MM.1S (cell line): ENCODE results near the gene CIBAR2.

Experiments
- DNase-seq: peaks from one replicate; pipeline ENCODE4 v3.0.0-alpha.2; 2015
- H2AFZ ChIP-seq: fragments of 300-600 bp; sonication (generic); 2 replicates; pipeline ENCODE4 v1.6.0; 2016; ENCODE audit warnings: antibody characterized with exemption, low read length
- H3F3A ChIP-seq: fragments of 300-600 bp; sonication (generic); 2 replicates; pipeline ENCODE4 v1.6.1; 2016; ENCODE audit warnings: mild to moderate bottlenecking, antibody characterized with exemption, low read length, moderate library complexity, mixed read lengths; ENCODE audit not compliant: insufficient read depth
- H3K27ac ChIP-seq: fragments of 300-600 bp; sonication (generic); 2 replicates; pipeline ENCODE4 v1.5.1; 2016; ENCODE audit warnings: mild to moderate bottlenecking, low read length
- H3K27me3 ChIP-seq: fragments of 300-600 bp; sonication (generic); replicated peaks from 2 replicates; pipeline ENCODE4 v1.6.0; 2016; ENCODE audit warnings: low read length; ENCODE audit not compliant: insufficient read depth
- H3K36me3 ChIP-seq: fragments of 300-600 bp; sonication (generic); replicated peaks from 2 replicates; pipeline ENCODE4 v1.6.1; 2016; ENCODE audit warnings: mild to moderate bottlenecking, low read length, mixed read lengths; ENCODE audit not compliant: insufficient read depth
- H3K4me1 ChIP-seq: fragments of 300-600 bp; sonication (generic); 2 replicates; pipeline ENCODE4 v1.6.1; 2016; ENCODE audit warnings: low read length, mixed read lengths
- H3K4me2 ChIP-seq: fragments of 300-600 bp; sonication (generic); 2 replicates; pipeline ENCODE4 v1.6.0; 2016; ENCODE audit warnings: low read depth, low read length
- H3K4me3 ChIP-seq: fragments of 300-600 bp; sonication (generic); 2 replicates; pipeline ENCODE4 v1.5.1; 2016; ENCODE audit warnings: low read length, mixed read lengths
- H3K79me2 ChIP-seq: fragments of 300-600 bp; sonication (generic); 2 replicates; pipeline ENCODE4 v1.6.1; 2016; ENCODE audit warnings: mixed run types, low read length, mixed read lengths
- H3K9ac ChIP-seq: fragments of 300-600 bp; sonication (generic); 2 replicates; pipeline ENCODE4 v1.6.1; 2016; ENCODE audit warnings: low read length, mixed read lengths
- H3K9me2 ChIP-seq: fragments of 300-600 bp; sonication (generic); replicated peaks from 2 replicates; pipeline ENCODE4 v1.6.1; 2016; ENCODE audit warnings: mild to moderate bottlenecking, low read length, mixed read lengths; ENCODE audit not compliant: insufficient read depth
- H3K9me3 ChIP-seq: fragments of 300-600 bp; sonication (generic); replicated peaks from 2 replicates; pipeline ENCODE4 v1.6.1; 2016; ENCODE audit warnings: mild to moderate bottlenecking, low read length, mixed read lengths; ENCODE audit not compliant: insufficient read depth
- H4K20me1 ChIP-seq: fragments of 300-600 bp; sonication (generic); 2 replicates; pipeline ENCODE4 v1.6.1; 2016; ENCODE audit warnings: mild to moderate bottlenecking, low read length, moderate library complexity, mixed read lengths; ENCODE audit not compliant: insufficient read depth
- CTCF ChIP-seq: fragments of 300-600 bp; sonication (generic); IDR thresholded peaks from 2 replicates; pipeline ENCODE4 v1.5.1; 2016; ENCODE audit warnings: antibody characterized with exemption, low read length, mixed read lengths
- EZH2 ChIP-seq: fragments of 300-600 bp; sonication (generic); optimal IDR thresholded peaks from 2 replicates; pipeline ENCODE3; 2017; ENCODE audit warnings: low read depth, mild to moderate bottlenecking, antibody characterized with exemption, low read length, mixed read lengths
- EZH2phosphoT487 ChIP-seq: fragments of 300-600 bp; sonication (generic); IDR thresholded peaks from 2 replicates; pipeline ENCODE4 v1.6.1; 2018; ENCODE audit warnings: antibody characterized with exemption, low read length

Gene CIBAR2

DNA sequence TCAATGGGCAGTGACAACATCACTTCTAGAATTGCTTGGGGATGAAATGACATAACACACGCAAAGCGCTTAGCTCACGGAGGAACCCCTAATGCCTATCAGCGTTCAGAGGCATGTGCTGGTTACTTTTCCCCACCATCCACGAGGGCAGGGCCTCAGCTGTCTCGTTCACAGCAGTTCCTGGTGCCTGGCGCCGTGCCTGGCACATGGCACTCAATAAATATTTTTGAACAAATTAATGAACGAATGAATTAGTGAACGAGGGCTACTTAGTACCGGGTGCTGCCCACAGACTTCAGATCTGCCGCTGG is 14.1 kb upstream of the CIBAR2 start:
- Histone ChIP-seq H3K9me3 (no peaks in the 10 kb centered on the region), H3K4me2 (no peak overlapping the region), H3F3A (no peaks in the 10 kb centered on the region), H3K4me1 (no peaks in the 10 kb centered on the region), H3K9ac (no peak overlapping the region), H4K20me1 (no peaks in the 10 kb centered on the region), H3K27ac (no peak overlapping the region), H3K27me3 (peaks cover 71% of the 10 kb centered on the region), H3K4me3 (no peak overlapping the region), H2AFZ (no peak overlapping the region), H3K79me2 (no peaks in the 10 kb centered on the region), H3K9me2 (no peaks in the 10 kb centered on the region), H3K36me3 (no peaks in the 10 kb centered on the region)
- TF ChIP-seq CTCF (no peak), EZH2phosphoT487 (no peak), EZH2 (no peak)
- DNase-seq: no peak

- H3K4me1 ChIP-seq: no peaks in the 10 kb centered on the region
- no peaks in the 10 kb centered on the region for H3K36me3 ChIP-seq
- H3K27ac ChIP-seq: no peak overlapping the region
- H3K79me2 ChIP-seq: no peaks in the 10 kb centered on the region
- no peaks in the 10 kb centered on the region for H3K9me2 ChIP-seq
- no peaks in the 10 kb centered on the region for H3F3A ChIP-seq
- no peak overlapping the region for H3K9ac ChIP-seq
- no peak overlapping the region for H3K4me3 ChIP-seq
- no peaks in the 10 kb centered on the region for H4K20me1 ChIP-seq
- H3K9me3 ChIP-seq: no peaks in the 10 kb centered on the region
- H2AFZ ChIP-seq: no peak overlapping the region
- no peak for DNase-seq
- no peak for TF ChIP-seq EZH2phosphoT487
- no peak for TF ChIP-seq EZH2
- no peak for TF ChIP-seq CTCF
- H3K27me3 ChIP-seq: peaks cover 68% of the 10 kb centered on the region
- no peak overlapping the region for H3K4me2 ChIP-seq
Measured at GRCh38 chr16:85125570-85126393, 13.5 kb upstream of the CIBAR2 start.

GRCh38 chr16:85124636-85125346 is 12.5 kb upstream of the CIBAR2 start:
- Histone ChIP-seq H4K20me1 (no peaks in the 10 kb centered on the region), H3K36me3 (no peaks in the 10 kb centered on the region), H3K9ac (no peak overlapping the region), H3K4me2 (no peak overlapping the region), H3F3A (no peaks in the 10 kb centered on the region), H3K9me2 (no peaks in the 10 kb centered on the region), H2AFZ (no peak overlapping the region), H3K4me3 (no peak overlapping the region), H3K27me3 (peaks cover 62% of the 10 kb centered on the region), H3K4me1 (no peaks in the 10 kb centered on the region), H3K27ac (no peak overlapping the region), H3K9me3 (no peaks in the 10 kb centered on the region), H3K79me2 (no peaks in the 10 kb centered on the region)
- no peak for DNase-seq
- no peak for TF ChIP-seq EZH2phosphoT487
- TF ChIP-seq EZH2: no peak
- no peak for TF ChIP-seq CTCF
